Adipose tissue (tissue), 3 donors: ENCODE measurements around the gene THEMIS. TPM values are rescaled to one million over a fixed set of nuclear protein-coding genes. Genes with fewer than 3 reads are reported as not detected.
"Not testable (repeated sequence)": the region's sequence is repeated elsewhere in the genome, so short reads cannot be mapped to it uniquely, and the experiment has no call there.

Experiments
- H3K27ac ChIP-seq: one replicate; pipeline ENCODE4 v1.5.1; 2013; ENCODE audit warnings: low read depth, low read length
- WGBS, 3 donors: extraction: QIAGEN DNeasy Blood & Tissue Kit; methylation state at CpG; one replicate each; pipeline ENCODE4 v1.1.7; 2013; 5-methylcytosine and 5-hydroxymethylcytosine counted together
- polyA plus RNA-seq, 3 donors: library from polyadenylated mRNA; stranded (reverse); fragments of 200-250 nt; gene quantifications; one replicate each; pipeline ENCODE4 v1.2.3, GENCODE V29; 2013
- donor health status: healthy with polysubstance abuse.
- donor health status: Bipolar disorder and iron deficiency.
- donor health status: healthy.

Gene THEMIS
- polyA plus RNA-seq, 3 donors: 0.12 to 0.25 TPM; not detected in 1

GRCh38 chr6:127918506-127919427 is 17.9 kb upstream of the THEMIS start:
- H3K27ac ChIP-seq: no peak overlapping the region
- 64 to 68% (median 67%) methylated on average over 3 of the region's 3 CpGs for WGBS, 3 donors

DNA sequence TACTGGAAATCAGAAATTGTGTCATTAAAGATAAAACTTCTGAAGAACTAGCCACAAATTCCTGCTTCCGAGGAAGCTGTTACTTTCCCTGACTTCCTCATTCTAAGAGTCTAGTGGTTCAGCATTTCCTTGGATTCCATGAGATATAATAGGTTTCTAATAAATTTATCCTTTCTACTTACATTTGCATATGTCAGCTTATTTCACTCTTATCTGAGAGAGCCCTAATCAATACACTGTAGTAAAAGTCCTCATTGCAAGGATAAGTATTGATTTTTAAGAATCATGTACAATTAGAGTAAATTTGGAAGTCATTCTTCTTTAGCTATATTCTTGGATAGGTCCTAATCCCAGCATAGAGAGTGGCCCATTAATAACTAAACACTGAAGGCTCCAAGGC is 16.9 kb upstream of the THEMIS start:
- no peak overlapping the region for H3K27ac ChIP-seq
- WGBS, 3 donors: 62 to 81% (median 77%) methylated on average over 1 of the region's 1 CpG

DNA sequence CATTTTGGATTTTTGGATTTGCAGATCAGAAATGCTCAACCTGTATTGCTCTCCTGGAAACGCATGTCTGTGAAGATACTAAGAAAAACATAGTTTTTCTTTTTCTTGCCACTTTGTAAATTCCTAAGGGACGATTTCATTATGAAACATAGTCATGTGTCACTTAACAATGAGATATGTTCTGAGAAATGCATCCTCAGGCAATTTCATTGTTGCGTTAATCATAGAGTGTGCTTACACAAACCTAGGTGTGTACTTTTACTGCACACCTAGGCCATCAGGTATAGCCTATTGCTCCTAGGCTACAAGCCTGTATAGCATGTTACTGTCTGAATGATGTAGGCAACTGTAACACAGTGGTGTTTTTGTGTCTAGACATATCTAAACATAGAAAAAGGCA is 13.4 kb upstream of the THEMIS start:
- WGBS, 3 donors: 82 to 83% (median 82%) methylated on average over 3 of the region's 3 CpGs
- no peak overlapping the region for H3K27ac ChIP-seq

GRCh38 chr6:127912914-127913313 is 12.1 kb upstream of the THEMIS start:
- 48 to 75% (median 55%) methylated on average over 3 of the region's 3 CpGs for WGBS, 3 donors
- H3K27ac ChIP-seq: no peak overlapping the region

DNA sequence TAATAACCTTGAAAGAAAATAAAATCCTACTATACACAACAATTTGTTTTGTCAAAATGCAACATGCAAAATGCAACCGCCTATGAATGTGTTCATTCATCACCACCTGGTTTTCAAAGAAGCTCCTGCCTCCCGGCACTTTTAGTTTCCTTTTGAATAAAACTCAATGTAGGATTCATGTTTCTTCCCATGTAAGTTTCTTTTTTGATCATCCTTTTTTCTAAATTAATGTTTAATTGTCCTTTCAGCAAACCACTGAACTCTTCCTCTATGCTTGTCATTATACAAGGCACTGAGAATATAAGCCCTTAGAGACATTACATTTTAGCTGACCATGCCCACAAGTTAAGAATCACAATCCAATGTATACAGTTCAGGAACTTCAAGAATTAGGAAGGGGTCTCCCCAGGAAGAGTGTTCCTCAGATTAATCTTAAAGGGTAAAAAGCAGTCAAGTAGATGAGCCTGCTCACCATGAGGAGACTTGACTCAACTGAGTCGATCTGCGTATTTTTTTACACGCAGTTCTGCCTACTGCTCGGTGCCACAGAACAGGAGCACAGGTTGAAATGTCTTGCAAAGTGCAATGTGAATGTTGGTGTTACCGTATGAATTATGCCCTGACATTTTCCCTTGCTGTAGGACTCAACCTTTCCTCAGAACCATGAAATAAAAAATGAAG is 7.2 kb upstream of the THEMIS start:
- no peak overlapping the region for H3K27ac ChIP-seq
- WGBS, 3 donors: 91 to 94% (median 92%) methylated on average over 7 of the region's 7 CpGs

GRCh38 chr6:127904160-127904559 is 3.3 kb upstream of the THEMIS start:
- no peak overlapping the region for H3K27ac ChIP-seq

GRCh38 chr6:127902933-127903332 is 2.1 kb upstream of the THEMIS start:
- no peak overlapping the region for H3K27ac ChIP-seq
- 83 to 89% (median 88%) methylated on average over 8 of the region's 8 CpGs for WGBS, 3 donors

- no peak overlapping the region for H3K27ac ChIP-seq
- 70 to 79% (median 73%) methylated on average over 2 of the region's 2 CpGs for WGBS, 3 donors
These were observed 3.4 kb downstream of the THEMIS start for GRCh38 chr6:127897484-127897883.

- H3K27ac ChIP-seq: no peak overlapping the region
- WGBS, 3 donors: 38 to 58% (median 38%) methylated on average over 1 of the region's 1 CpG
These were observed 6.8 kb downstream of the THEMIS start for GRCh38 chr6:127894051-127894450.

DNA sequence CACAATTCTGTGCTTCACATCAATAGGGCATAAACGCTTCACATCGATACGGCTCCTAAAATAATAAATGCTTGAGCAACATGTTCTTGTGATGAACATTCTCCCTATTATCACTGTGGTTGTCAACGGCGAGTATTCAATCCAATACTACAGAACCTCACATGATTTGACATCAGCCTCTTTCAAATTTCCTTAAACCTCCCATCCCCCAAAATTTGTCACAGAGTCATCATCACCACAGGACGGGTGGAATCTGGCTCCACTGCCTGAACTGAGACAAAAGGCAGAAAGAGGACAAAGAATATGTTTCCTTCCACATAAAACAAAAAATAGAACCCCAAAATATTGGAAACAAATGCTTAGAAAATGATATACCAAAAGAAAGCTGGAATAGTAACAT is 7.3 kb downstream of the THEMIS start:
- no peak overlapping the region for H3K27ac ChIP-seq
- WGBS, 3 donors: 79 to 85% (median 81%) methylated on average over 6 of the region's 6 CpGs

DNA sequence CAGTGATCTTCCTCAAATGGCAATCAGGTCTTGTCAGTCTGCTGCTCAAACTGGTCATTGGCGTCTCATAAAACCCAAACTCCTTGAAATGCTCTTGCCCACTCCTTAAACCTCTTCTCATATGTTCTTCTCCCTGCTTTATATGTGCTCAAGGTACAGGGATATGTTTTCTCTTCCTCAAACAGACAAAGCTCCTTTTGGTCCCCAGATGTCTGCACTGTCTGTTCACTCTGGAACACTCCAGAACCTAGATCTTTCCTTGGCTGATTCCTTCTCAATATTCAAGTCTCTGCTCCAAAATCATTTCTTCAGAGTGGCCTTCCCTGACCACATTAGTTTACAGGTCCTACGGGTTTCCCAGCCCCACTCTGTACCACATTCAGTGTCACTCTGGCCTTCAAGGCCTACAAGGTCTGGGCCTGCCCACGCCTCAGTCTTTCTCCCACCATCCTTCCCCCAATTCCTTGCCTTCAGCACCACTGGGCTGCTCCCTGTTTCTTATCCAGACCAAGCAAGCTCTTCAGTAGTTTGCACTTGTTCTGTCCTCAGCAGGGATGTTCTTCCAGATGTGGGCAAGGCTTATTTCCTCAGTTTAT is 9.0 kb downstream of the THEMIS start:
- H3K27ac ChIP-seq: no peak overlapping the region
- WGBS, 3 donors: 85 to 88% (median 86%) methylated on average over 3 of the region's 3 CpGs

DNA sequence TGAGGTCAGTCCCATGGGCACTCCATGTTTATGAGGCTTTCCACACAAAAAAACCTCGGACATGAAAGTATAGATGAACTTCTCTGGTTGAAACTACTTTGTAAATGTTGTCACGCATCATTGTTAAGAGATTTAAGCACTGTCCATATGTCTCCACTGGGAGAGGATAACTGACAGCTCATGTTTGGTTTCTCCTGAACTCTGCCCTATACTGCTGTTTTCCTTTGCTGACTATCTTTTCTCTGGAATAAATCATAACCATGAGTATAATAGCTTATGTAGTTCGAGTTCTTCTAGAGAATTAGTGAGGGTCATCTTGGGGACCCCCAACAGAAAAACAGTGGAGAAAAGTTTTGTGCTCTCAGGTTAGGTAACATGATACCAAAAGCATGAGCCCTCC is 14.3 kb downstream of the THEMIS start:
- 68 to 80% (median 76%) methylated on average over 3 of the region's 3 CpGs for WGBS, 3 donors
- H3K27ac ChIP-seq: no peak overlapping the region

- H3K27ac ChIP-seq: no peak overlapping the region
These were observed 16.7 kb downstream of the THEMIS start for GRCh38 chr6:127884134-127884533.

DNA sequence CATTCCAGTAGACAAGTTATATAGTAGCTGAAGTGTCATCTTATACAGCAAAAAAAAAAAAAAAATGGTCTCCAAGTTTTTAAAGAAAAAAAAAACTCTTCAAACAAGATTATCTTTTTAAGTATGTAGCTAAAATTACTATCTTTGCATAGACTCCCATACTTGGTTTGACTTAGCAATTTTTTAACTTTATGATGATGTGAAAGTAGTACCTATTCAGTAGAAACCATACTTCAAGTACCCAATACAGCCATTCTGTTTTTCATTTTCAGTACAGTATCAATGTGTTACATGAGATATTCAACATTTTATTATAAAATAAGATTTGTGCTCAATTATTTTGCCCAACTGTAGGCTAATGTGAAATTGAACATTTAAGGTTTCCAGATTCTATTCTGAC is 18.9 kb downstream of the THEMIS start:
- H3K27ac ChIP-seq: not testable (repeated sequence)

GRCh38 chr6:127880429-127880828 is 20.4 kb downstream of the THEMIS start:
- no peak overlapping the region for H3K27ac ChIP-seq

DNA sequence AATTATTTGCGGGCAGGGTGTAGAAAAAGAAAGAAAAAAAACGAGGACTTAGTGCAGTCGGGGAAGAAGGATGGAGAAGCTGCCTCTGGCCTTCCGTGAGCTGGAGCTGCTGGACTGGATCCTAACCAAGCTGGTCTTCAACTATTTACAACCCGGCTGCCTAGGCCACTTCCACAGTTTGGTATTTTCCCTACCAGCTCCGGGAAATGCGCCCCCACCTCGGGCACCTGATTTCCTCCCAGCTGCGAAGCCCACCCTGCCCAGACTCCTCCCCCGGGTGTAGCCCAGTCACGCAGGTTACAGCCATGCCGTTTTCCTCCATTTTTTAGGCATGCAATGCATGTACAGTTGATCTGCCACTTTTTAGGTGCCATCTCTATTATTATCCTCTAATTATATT is 21.2 kb downstream of the THEMIS start:
- no peak overlapping the region for H3K27ac ChIP-seq
- WGBS, 3 donors: 23 to 28% (median 28%) methylated on average over 12 of the region's 12 CpGs

- WGBS, 3 donors: 76 to 83% (median 82%) methylated on average over 2 of the region's 2 CpGs
- H3K27ac ChIP-seq: no peak overlapping the region
These were observed 22.7 kb downstream of the THEMIS start for GRCh38 chr6:127878115-127878514.

- no peak overlapping the region for H3K27ac ChIP-seq
- 69 to 76% (median 71%) methylated on average over 3 of the region's 3 CpGs for WGBS, 3 donors
These were observed 23.6 kb downstream of the THEMIS start for GRCh38 chr6:127877231-127877630.

DNA sequence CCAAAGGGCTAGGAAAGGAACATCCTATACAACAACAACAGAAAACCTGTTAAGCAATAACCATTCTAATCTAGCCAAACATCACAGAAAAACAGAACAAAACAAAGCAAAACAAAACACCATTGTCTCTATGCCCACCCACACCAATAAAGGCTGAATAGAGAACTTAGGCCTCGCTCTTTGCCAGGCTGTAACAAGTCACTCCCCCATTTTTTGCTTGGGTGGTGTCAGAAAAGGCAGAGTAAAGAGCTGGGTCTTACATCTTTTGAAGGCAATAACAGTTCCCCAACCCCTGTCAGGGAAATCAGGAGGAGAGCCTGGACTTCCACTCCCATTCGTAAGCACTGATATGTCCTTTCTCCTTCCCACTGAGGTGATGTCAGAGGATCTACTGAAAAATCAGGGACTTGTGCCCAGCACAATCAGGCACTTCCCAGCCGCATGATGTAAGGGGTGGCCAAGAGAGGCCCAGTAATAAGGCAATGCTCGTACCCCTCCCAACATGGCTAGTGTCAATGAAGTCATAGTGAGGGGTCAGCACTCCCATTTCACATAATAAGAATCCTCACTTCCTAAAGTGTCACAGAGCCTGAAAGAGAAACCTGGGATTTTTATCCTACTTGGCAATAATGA is 31.0 kb downstream of the THEMIS start:
- no peak overlapping the region for H3K27ac ChIP-seq
- 77 to 84% (median 83%) methylated on average over 4 of the region's 4 CpGs for WGBS, 3 donors
